HG02610 (cell line): ENCODE data around the gene BAG1.

Experiments used
- ATAC-seq: cut with Tn5 transposase; IDR thresholded peaks from one replicate; pipeline ENCODE4 v1.9.1; 2021; ENCODE audit warnings: mild to moderate bottlenecking, moderate library complexity; ENCODE audit not compliant: unreplicated experiment

Gene BAG1

GRCh38 chr9:33220681-33221567 is 43.6 kb downstream of the BAG1 start:
- ATAC-seq = no peak

- no peak for ATAC-seq
Observed at GRCh38 chr9:33211695-33212393, 52.7 kb downstream of the BAG1 start.

- no peak for ATAC-seq
Observed at GRCh38 chr9:33210006-33210715, 54.3 kb downstream of the BAG1 start.

GRCh38 chr9:33209394-33209793 is 55.1 kb downstream of the BAG1 start:
- ATAC-seq = no peak

- peak; percentile 100 for ATAC-seq
Observed at GRCh38 chr9:33202552-33203201, 61.8 kb downstream of the BAG1 start.
